ENCODE measurements around the gene CBX8.

Gene CBX8

GRCh38 chr17:79790805-79791734, 5.8 kb downstream of the CBX8 start:
- DNase-seq, result no peak

GRCh38 chr17:79789943-79790804, 6.7 kb downstream of the CBX8 start:
- DNase-seq, result no peak

GRCh38 chr17:79788989-79789942, 7.6 kb downstream of the CBX8 start:
- DNase-seq, result no peak

GRCh38 chr17:79788455-79788854, 8.4 kb downstream of the CBX8 start:
- no peak for DNase-seq

- DNase-seq, result no peak
These were observed 9.8 kb downstream of the CBX8 start for GRCh38 chr17:79786930-79787643.

- DNase-seq, result no peak
These were observed 10.7 kb downstream of the CBX8 start for GRCh38 chr17:79785900-79786810.

GRCh38 chr17:79785017-79785899, 11.6 kb downstream of the CBX8 start:
- no peak for DNase-seq

- DNase-seq, result no peak
These were observed 12.4 kb downstream of the CBX8 start for GRCh38 chr17:79784353-79785016.

GRCh38 chr17:79783891-79784290, 13.0 kb downstream of the CBX8 start:
- DNase-seq, result no peak

GRCh38 chr17:79781736-79782575, 14.9 kb downstream of the CBX8 start:
- DNase-seq, result no peak

- no peak for DNase-seq
These were observed 15.7 kb downstream of the CBX8 start for GRCh38 chr17:79781012-79781650.

- no peak for DNase-seq
These were observed 17.1 kb downstream of the CBX8 start for GRCh38 chr17:79779661-79780365.

GRCh38 chr17:79779084-79779529, 17.8 kb downstream of the CBX8 start:
- no peak for DNase-seq

- peak; percentile 61 for DNase-seq
These were observed 18.3 kb downstream of the CBX8 start for GRCh38 chr17:79778504-79779083.

GRCh38 chr17:79777894-79778503, 18.9 kb downstream of the CBX8 start, which contains the start of gene CBX2:
TSS of gene CBX2 (plus strand) at chr17:79778148. CDS start at chr17:79778236, 88 bp downstream.
- peak; percentile 84 for DNase-seq

Measured in NCI-H1436 (cell line).